Cardiac muscle cell (in vitro differentiated cells and primary cell): ENCODE measurements around the gene UBE2M. TPM values are rescaled to one million over a fixed set of nuclear protein-coding genes. Genes with fewer than 3 reads are reported as not detected.
"Not testable (repeated sequence)": the region's sequence is repeated elsewhere in the genome, so short reads cannot be mapped to it uniquely, and the experiment has no call there.

Experiments used
- DNase-seq, 2 donors: peaks; one replicate each; pipeline versions ENCODE4 v3.0.0 to v3.0.0-alpha.2; 2010 to 2017; ENCODE audit warnings: low read depth in 1 of 2, low spot score in 1 of 2
- H3K27ac ChIP-seq: fragments of 200-600 bp; sonication (generic); 2 replicates; pipeline ENCODE4 v1.5.1; 2016
- H3K27me3 ChIP-seq: fragments of 200-600 bp; sonication (generic); 2 replicates; pipeline ENCODE4 v1.6.0; 2016; ENCODE audit warnings: control low read depth
- H3K36me3 ChIP-seq: fragments of 200-600 bp; sonication (generic); 2 replicates; pipeline ENCODE4 v1.5.1; 2016; ENCODE audit warnings: control low read depth
- H3K4me1 ChIP-seq: fragments of 200-600 bp; sonication (generic); 2 replicates; pipeline ENCODE4 v1.8.1; 2017; ENCODE audit warnings: low read depth, mild to moderate bottlenecking, mixed run types
- H3K4me3 ChIP-seq: fragments of 200-600 bp; sonication (generic); 2 replicates; pipeline ENCODE4 v1.5.1; 2016; ENCODE audit warnings: mild to moderate bottlenecking
- H3K9me3 ChIP-seq: fragments of 200-600 bp; sonication (generic); 2 replicates; pipeline ENCODE4 v1.5.1; 2017; ENCODE audit warnings: low read depth, mild to moderate bottlenecking, control low read depth
- CTCF ChIP-seq: IDR thresholded peaks from 2 replicates; pipeline ENCODE4 v1.5.1; 2012; ENCODE audit warnings: low read depth, mild to moderate bottlenecking, low read length
- polyA plus RNA-seq: library from polyadenylated mRNA; unstranded; fragments of >200 nt; fragmentation: Nextera tagmentation; extraction: Ambion mirVana; gene quantifications from 2 replicates; pipeline ENCODE4 v1.2.1, GENCODE V29; 2016
- total RNA-seq: library from RNA; depleted of rRNA; stranded (reverse); fragments of >200 nt; gene quantifications from 2 replicates; pipeline ENCODE4 v1.2.3, GENCODE V29; 2016

The UBE2M gene
- total and polyA plus RNA-seq, 2 experiments from 2014 or later: 70.8 to 177 TPM

DNA sequence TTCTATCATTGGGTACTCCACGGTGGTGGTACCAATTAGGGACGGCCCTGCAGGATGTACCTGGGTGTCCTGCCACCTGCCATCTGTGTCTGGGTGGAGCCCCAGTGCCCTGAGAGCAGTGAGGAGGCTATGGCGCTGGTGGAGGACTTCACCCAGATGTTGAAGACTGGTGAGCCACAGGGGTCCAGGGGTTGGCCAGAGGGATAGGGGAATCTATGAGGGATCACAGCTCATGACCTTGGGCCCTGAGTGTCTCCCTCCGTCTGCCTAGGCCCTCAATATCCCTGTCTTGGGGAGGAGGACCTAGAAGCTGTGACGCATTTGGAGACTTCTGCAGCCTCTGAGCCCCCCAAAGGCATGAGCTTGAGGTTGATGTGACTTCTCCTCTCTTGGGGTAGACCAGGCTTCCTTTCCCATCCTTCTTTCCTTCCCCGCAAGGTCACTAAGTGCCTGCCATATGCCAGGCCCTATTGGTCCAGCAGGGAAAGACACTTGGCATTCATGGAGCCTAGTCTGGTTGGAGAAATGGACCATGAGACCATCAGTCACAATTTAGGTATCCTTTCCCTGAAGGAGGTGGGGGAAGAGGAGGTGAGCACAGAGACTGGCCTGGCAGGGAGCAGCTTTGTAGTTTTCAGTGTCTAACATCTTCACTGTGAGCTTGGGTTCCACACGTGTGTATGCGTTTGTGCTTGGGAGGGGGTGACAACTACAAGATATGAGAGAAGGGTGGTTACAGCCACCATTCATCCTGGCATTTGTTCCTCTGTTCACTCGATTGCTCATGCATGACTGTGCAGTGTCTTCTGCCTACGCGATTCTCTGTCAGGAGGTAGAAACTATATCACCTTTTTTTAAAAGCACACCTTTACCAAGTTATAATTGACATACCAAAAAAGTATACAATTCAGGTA lies 19.9 kb upstream of the UBE2M start:
- no peak overlapping the region for H3K4me3 ChIP-seq
- no peaks in the 10 kb centered on the region for H3K9me3 ChIP-seq
- H3K4me1 ChIP-seq: no peaks in the 10 kb centered on the region
- no peak for DNase-seq
- peaks cover 4% of the 10 kb centered on the region for H3K36me3 ChIP-seq
- H3K27me3 ChIP-seq: no peaks in the 10 kb centered on the region
- TF ChIP-seq CTCF: no peak
- no peak overlapping the region for H3K27ac ChIP-seq

DNA sequence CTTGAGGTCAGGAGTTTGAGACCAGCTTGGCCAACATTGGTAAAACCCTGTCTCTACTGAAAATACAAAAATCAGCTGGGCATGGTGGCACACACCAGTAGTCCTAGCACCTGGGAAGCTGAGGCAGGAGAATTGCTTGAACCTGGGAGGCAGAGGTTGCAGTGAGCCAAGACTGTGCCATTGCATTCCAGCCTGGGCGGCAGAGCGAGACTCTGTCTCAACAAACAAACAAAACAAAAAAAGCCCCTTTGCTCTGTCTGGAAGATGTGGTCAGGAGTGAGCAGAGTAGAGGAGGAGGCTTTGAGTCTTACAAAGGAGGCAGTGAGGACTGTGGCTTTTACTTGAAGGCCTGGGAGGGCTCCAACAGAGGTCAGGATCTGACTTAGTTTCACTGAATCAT lies 19.2 kb upstream of the UBE2M start:
- not testable (repeated sequence) for H3K4me3 ChIP-seq, H3K36me3 ChIP-seq, H3K27me3 ChIP-seq, H3K27ac ChIP-seq, H3K4me1 ChIP-seq, DNase-seq, H3K9me3 ChIP-seq

- Histone ChIP-seq H3K4me1 (no peaks in the 10 kb centered on the region), H3K36me3 (no peaks in the 10 kb centered on the region), H3K9me3 (no peaks in the 10 kb centered on the region), H3K27me3 (no peaks in the 10 kb centered on the region), H3K4me3 (peak overlapping the region; percentile 47), H3K27ac (peak overlapping the region; percentile 88)
- peak; percentile 13 for TF ChIP-seq CTCF
- peak; percentile 94 to 95 for DNase-seq
Measured at GRCh38 chr19:58575183-58576041, 17.0 kb upstream of the UBE2M start.

- no peaks in the 10 kb centered on the region for H3K9me3 ChIP-seq
- peak overlapping the region; percentile 94 for H3K27ac ChIP-seq
- H3K4me3 ChIP-seq: peak overlapping the region; percentile 64
- no peak for DNase-seq
- H3K27me3 ChIP-seq: no peaks in the 10 kb centered on the region
- no peaks in the 10 kb centered on the region for H3K36me3 ChIP-seq
- H3K4me1 ChIP-seq: no peaks in the 10 kb centered on the region
- no peak for TF ChIP-seq CTCF
Measured at GRCh38 chr19:58573658-58574164, 15.3 kb upstream of the UBE2M start.

DNA sequence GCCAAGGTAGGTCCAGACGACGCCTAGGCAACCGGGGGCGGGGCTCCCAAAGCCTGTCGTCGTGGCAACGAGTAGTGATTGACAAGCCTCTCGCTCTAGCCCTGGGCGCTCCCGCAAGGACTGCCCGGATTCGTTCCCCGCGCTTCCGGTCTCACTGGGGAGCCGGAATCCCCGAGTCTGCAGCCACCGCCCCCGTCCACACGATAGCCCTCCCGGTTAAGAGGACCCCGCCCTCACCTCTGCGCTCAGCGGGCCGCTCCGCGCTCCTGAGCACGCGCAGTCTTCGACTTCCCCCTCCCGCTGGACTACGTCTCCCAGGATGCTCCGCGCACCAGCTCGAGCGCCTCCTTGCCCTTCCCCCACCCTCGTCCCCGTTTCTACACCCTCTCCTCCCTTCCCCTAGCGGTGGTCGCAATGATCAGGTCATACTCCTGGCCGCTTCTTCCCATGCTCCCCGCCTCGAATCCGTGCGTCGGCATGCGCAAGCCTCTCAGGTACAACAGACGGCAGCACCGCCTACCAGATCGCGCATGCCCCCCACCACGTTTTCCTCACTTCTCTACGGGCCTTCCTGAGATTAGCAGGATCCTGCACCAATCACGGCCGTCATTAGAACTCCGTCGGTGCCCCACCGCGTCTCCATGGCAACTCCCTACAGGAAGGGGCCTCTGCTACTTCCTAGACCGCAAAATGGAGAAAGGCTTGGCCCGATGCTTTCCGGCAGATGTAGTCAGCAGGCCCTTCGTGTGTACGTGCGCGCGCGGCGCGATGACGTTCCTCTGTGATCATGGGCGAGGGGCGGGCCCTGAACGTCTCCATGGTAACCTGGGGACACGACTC lies 14.6 kb upstream of the UBE2M start, which contains the start of gene MZF1:
MZF1 (minus strand) TSS at position 518 of the 840 bp plus-strand sequence. CDS start 1,946 bp downstream, outside the sequence.
- H3K4me3 ChIP-seq: peak within 1 kb of the TSS; percentile 64
- H3K4me1 ChIP-seq: no peaks in the 10 kb centered on the region
- no peaks in the 10 kb centered on the region for H3K9me3 ChIP-seq
- H3K27ac ChIP-seq: peak within 1 kb of the TSS; percentile 94
- H3K36me3 ChIP-seq: no peaks in the 10 kb centered on the region
- no peak for TF ChIP-seq CTCF
- H3K27me3 ChIP-seq: no peaks in the 10 kb centered on the region
- DNase-seq: peak; percentile 100
